ENCODE data around the gene APOA5.

GRCh38 chr11:116788975-116789374 is 2.7 kb downstream of the APOA5 start:
- TF ChIP-seq CTCF (conservative IDR thresholded peaks at IDR 0.05 in 1 of 2, IDR thresholded peaks at IDR 0.05 in 1 of 2; ENCODE audit: extremely low read depth in 1 of 2, insufficient read depth in 1 of 2, low read depth in 1 of 2, low read length in 2 of 2) = no peak
- no peak for TF ChIP-seq EZH2 (IDR thresholded peaks at IDR 0.05; ENCODE audit: borderline replicate concordance, low read length)
